ENCODE data around the gene POLR3B. TPM values are rescaled to one million over a fixed set of nuclear protein-coding genes. Genes with fewer than 3 reads are reported as not detected.
"Not testable (repeated sequence)": the region's sequence is repeated elsewhere in the genome, so short reads cannot be mapped to it uniquely, and the experiment has no call there.

Gene POLR3B
- total RNA-seq, 1 donor, result 16.8 TPM

DNA sequence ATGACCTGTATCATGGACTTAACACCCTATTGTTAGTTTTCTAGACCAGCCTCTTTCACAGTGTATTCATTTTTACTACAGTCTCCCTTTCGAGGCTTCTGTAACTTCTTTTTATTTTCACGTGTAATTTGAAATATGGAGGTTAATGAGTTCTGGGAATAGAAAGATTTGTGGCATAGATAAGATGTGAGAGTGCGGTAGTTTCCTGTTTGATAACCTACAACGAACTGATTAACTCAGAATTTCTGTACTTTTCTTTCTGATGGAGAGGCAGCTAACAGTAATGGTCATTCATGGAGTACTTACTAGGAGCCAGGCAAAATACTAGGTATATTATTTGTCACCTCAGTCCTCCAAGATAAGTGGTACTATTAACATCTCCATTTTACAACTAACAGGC, 21.2 kb downstream of the POLR3B start:
- DNase-seq (ENCODE audit: low read depth), result no peak
- no peak overlapping the region for H3K4me3 ChIP-seq (ENCODE audit: low read depth, low read length)
- TF ChIP-seq CTCF (IDR thresholded peaks at IDR 0.05; ENCODE audit: insufficient read depth, low read depth, low read length), result no peak

- H3K4me3 ChIP-seq (ENCODE audit: low read depth, low read length), result no peak overlapping the region
- DNase-seq (ENCODE audit: low read depth), result no peak
- TF ChIP-seq CTCF (IDR thresholded peaks at IDR 0.05; ENCODE audit: insufficient read depth, low read depth, low read length), result no peak
Observed at GRCh38 chr12:106380954-106381353, 23.4 kb downstream of the POLR3B start.

- not testable (repeated sequence) for DNase-seq (ENCODE audit: low read depth); H3K4me3 ChIP-seq (ENCODE audit: low read depth, low read length)
Observed at GRCh38 chr12:106381866-106382265, 24.3 kb downstream of the POLR3B start.

DNA sequence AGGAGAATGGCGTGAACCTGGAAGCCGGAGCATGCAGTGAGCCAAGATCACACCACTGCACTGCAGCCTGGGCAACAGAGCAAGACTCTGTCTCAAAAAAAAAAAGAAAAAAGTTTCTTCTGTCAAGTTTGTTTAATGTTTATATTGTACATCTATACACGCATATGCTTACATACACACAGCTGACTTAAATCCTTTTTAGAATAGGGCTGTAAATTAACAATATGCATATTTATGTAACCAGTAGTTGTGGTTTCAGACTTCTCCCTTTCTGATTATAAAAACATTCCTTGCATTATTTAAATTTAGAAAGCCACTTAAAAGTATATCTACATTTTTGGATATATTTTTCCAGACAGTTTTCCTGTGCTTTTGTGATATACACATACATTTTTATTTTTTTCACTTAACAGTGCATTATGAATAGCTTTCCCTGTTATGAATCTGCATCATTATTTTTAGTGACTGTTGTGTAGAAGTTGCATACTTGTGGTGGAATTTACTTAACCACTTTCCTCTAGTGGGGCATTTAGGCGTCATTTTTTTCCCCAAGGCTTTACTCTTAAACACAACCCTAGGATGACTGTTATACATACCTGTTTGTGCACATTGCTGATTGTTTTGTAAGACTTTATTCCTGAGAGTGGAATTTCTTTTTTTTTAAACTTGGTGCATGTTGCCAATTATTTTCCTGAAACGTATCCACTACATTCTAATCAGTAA, 29.4 kb downstream of the POLR3B start:
- TF ChIP-seq CTCF (IDR thresholded peaks at IDR 0.05; ENCODE audit: insufficient read depth, low read depth, low read length), result no peak
- peak; percentile 50 for DNase-seq (ENCODE audit: low read depth)
- H3K4me3 ChIP-seq (ENCODE audit: low read depth, low read length), result no peak overlapping the region

DNA sequence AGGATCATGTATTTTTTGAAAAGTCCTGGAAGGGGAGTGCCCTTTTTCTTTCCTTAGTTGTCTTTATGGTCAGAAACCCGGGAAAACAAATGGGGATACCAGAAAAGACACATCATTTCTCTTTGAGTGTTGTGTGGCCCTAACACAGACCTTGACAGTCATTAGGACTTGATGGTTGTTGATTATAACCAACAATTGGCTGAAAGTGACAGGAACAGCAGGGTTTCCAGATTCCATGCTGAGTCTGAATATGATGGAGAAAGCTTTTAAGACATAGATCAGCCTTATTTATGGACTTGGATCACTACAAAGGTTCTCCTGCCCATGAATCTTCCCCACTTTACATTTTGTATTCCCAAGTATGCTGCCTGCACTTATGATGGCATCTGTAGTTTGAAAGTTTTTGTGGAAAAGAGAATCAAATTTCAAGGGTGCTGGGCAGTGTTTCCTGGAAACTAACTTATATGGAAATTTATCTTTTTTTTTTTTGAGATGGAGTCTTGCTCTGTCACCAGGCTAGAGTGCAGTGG, 30.4 kb downstream of the POLR3B start:
- no peak for DNase-seq (ENCODE audit: low read depth)
- H3K4me3 ChIP-seq (ENCODE audit: low read depth, low read length), result no peak overlapping the region
- TF ChIP-seq CTCF (IDR thresholded peaks at IDR 0.05; ENCODE audit: insufficient read depth, low read depth, low read length), result no peak

GRCh38 chr12:106389151-106389550, 31.6 kb downstream of the POLR3B start:
- H3K4me3 ChIP-seq (ENCODE audit: low read depth, low read length), result no peak overlapping the region
- peak; percentile 7 for DNase-seq (ENCODE audit: low read depth)
- no peak for TF ChIP-seq CTCF (IDR thresholded peaks at IDR 0.05; ENCODE audit: insufficient read depth, low read depth, low read length)

GRCh38 chr12:106392759-106393158, 35.2 kb downstream of the POLR3B start:
- no peak for TF ChIP-seq CTCF (IDR thresholded peaks at IDR 0.05; ENCODE audit: insufficient read depth, low read depth, low read length)
- no peak overlapping the region for H3K4me3 ChIP-seq (ENCODE audit: low read depth, low read length)
- no peak for DNase-seq (ENCODE audit: low read depth)
